Cortex of kidney (tissue), 1 donor: ENCODE data around the gene EPHA6.
"Not testable (repeated sequence)": the region's sequence is repeated elsewhere in the genome, so short reads cannot be mapped to it uniquely, and the experiment has no call there.

Experiments
- DNase-seq: peaks from one replicate; lab custom pipeline; 2025; lab: John Stamatoyannopoulos, UW

The EPHA6 gene

DNA sequence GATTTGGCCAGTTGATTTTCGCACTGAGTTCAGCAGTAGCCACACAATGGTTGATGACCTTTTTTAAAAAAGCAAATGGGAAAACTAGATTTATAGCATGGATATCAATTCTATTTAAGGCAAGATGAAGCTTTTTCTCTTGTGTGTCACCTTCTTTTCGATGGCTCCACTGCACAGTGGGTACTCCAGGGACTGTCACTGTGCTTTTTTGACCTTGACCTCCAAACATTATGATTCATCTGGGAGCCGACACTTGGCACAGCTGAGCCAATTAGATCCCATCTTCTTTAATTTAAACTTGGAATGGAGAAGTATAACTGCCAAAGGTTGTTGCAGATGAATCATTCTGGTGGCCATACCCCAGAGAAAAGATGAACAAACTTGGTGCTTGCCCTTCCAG is 367.3 kb downstream of the EPHA6 start:
- no peak for DNase-seq

DNA sequence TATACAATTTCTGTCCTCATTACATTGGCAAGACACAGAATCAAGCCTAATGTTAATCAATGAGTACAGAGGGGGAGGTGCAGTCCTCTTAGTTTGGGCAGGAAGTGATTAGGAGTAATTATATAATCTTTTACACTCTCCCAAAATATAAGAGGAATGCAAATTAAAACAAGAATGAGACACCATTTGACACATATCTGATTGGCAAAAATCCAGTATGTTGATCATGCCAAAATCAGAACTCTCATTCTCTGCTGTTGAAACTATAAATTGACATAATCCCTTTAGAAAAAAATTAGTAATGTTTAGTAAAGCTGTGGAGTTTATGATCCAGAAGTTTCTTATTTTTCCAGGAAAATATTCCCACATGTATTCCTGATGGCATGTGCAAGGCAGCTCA is 373.4 kb downstream of the EPHA6 start:
- no peak for DNase-seq

DNA sequence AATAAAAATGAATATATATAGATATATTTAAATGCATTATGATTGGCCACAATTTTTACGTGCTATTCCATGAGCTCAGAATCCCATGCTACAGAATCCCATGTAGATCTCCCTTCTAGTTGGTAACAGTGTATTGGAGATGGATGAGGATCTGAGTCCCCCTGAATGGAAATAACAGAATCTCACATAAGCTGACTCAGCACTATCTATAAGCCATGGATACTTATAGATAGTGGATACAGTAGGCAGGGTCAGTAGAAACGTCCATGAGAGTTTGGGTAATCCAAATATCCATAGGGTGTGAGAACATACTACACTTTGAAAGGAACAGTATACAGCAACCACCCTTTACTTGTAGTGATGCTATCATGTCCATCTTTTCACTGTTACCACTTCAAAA is 375.4 kb downstream of the EPHA6 start:
- no peak for DNase-seq

DNA sequence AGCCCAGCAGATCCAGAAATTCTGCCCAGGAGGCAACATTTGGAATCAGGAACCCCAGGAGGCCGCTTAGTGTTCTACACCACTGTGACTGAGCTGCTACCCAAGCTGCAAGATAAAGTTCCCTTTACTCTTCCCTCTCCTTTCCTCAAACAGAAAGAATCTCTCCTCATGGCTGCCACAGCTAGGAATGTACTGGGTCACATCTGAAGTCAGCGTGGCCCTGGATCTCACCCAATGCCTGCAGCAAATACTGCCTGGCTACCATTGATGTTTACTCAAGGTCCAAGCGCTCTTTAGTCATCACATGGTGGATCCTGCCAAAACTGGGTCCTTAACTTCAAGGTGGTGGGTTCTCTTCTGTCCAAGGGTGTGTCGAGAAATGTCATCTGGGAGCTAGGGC is 382.7 kb downstream of the EPHA6 start:
- DNase-seq, result no peak

DNA sequence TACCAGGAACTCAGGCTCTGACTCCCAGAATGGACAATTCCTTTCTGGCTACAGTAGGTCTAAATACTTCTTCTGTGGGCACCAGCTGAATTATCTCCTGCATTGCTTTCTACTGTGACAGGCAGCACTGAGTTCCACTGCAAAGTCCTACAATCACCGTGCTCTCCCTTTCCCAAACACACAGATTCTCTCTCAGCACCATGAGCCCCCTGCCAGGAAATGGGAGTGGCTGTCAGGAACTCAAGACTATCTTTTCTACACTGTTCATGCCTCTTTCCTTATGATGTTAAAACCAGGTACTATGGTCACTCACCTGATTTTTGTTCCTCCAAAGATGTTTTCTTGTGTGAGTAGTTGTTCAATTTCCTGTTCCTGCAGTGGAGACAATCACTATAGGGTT is 383.4 kb downstream of the EPHA6 start:
- DNase-seq, result no peak

DNA sequence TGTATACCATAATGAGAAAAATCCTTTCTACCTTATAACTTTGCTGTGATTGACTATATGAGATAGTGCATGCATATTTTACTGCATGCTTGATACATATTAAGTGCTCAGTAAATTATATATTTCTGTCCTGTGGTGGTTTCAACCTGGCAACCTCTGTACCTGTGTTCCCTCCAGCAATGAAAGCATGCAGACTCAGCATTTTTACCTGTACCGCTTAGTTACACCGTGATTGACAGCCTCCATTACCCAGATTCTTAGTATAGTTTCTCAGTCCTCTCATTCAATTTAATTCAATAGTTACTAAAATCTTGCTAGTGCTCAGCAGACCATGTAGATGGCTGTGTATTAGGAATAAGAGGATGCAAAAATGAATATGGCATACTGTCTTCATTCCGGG is 386.0 kb downstream of the EPHA6 start:
- DNase-seq, result no peak

DNA sequence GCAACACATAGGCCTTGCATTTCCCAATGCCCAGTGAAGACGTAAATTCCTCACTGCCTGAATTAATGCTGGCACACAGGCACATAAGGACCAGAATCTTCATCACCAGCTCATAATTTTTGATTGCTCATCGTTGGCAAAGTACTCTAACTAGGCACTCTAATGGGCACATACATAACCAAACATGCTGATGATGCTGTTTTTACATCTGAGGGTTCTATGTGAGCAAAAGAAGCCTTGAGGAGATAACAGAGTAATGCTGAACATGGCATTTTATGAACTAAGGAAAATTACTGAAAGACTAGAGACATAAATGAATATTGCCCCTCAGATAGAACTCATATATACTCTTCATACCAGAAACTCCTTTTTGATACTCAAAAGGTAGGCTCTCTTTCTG is 387.4 kb downstream of the EPHA6 start:
- DNase-seq, result no peak

DNA sequence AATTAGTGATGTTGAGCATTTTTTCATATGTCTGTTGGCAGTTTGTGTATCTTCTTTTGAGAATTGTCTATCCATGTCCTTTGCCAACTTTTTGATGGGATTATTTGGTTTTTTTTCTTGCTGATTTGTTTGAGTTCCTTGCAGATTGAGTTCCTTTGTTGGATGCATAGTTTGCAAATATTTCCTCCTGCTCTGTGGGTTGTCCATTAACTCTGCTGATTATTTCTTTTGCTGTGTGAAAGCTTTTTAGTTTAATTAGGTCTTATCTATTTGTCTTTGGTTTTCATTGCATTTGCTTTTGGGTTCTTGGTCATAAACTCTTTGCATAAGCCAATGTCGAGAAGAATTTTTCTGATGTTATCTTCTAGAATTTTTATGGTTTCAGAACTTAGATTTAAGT is 414.6 kb downstream of the EPHA6 start:
- DNase-seq, result no peak

DNA sequence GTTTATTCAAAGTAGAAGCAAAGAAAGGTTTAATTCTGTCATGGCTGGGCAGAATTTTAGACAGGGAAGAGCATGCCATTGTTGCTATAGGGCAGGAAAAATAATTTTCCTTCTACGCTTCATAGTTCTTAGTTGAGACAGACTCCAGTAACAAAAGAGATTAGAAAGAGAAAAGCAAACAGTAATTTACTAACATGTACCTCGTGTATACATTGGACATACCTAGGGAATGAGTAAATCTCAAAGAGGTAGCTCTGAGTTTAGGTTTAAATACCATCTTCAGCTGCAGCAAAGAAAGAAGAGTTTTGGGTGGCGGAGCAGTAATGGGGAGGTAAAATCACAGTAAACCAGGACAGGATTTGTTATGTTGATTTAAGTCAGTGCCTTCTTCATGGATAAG is 416.1 kb downstream of the EPHA6 start:
- DNase-seq, result no peak

DNA sequence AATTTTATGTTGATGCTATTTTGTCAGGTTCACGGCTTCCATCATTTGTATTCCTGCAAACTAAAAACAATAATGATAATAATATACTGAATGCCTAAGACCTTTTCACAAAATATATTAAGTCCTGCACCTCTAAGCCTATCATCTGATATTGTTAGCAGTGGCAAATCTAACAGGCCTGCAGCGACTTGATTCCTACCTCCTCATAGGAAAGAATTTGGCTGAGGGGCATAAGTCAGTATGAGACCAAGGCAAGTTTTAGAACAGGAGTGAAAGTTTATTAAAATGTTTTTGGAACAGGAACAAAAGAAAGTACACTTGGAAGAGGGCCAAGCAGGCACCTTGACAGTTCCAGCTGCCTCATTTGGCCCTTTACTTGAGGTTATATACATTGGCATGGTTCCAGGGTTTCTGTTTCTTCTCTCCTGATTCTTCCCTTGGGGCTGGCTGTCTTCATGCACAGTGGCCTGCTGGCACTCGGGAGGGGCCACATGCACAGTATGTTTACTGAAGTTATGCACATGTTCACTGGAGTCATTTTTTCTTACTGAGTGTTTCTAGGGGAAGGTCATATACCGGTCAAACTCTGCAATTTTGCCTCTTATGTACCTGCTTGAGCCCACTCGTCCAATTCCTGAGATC is 418.1 kb downstream of the EPHA6 start:
- no peak for DNase-seq

DNA sequence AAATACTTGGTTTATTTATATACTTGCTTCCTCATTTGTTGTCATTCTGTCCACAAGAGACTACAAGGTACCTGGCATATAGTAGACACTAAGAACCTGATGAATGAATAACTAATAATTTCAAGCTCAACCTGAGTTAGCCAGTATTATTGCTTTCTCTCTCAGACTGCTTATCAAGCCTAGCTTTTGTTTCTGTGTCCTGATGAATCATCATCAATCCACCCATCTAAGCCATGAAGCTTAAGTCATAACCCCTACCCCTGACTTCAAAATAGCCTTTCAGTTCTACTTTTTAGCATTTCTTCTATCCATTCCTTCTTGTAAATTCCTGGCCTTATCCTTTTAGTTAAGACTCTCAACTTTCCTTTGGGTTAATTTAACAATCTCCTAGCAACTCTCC is 420.8 kb downstream of the EPHA6 start:
- no peak for DNase-seq

DNA sequence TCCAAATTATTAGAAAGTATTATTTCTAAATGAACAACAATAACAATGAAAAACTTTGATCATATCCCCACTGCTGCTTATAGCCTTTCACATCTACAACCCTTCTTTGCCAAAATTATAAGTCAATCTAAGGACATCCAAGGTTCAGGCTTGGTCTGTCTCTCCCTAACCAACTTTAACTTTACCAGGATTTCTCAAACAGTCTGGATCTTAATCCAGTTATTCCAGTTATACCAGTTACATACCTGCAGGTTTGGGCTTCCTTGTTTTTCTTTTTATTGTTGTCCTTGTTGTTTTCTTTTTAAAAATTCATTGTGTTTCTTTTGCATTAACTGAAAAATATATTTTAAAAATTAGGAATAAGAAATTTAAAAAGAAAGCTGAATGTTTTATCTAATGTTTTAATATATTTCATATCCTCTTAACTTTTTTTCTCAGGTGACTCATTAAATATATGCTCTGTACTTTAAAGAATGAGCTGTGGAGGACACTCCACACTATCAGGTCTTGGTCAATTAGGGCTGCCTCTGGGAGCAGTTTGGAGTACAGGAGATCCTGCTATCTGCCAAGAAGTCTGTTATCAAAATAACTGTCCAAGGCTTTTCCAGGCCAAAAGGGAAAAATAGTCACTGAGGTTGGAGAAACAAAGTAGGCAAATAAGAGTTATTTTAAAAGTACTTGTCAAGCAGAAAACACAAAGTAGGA is 421.4 kb downstream of the EPHA6 start:
- DNase-seq, result no peak

DNA sequence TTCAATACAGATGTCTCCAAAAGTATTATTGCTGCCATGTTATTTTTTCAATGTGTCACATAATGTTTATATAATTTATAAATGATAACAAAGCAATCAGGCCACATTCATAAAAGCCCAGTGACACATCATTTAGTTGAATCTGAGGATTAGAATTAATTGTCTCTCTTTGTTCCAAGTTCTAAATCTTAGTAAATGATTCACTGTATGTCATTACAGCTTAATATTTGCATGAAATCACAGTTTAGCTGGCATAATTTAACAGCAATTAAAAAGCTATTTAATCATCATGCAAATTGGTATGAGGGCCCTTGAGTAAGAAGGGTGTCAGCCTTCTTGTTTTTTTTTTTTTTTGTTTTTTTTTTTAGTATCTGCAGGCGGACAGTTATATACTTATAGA is 427.0 kb downstream of the EPHA6 start:
- DNase-seq, result no peak

DNA sequence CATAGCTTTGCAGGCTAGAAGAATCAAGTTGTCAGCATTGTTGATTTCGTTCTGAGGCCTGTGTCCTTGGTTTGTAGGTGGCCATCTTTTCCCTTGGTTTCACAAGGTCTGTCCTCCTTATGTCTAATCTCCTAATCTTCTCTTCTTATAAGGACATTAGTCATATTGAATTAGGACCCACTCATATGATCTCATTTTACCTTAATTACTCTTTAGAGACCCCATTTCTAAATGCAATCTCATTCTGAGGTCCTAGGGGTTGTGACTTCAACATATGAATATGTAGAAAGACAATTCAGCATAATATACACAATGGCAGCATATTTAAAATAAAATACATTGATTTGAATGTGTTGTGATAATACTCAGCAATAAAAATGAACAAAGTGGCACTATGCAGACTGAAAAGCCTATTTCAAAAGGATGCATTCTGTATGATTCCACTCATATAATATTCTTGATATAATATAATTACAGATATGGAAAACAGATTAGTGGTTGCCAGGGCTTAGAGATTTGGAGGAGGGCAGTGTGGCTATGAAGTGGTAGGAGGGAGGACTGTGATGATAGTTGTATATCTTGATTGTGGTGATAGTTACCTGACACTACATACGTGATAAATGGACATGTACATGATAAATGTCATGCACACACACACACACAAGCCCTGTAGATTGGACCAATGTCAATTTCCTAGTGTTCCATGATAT is 431.0 kb downstream of the EPHA6 start:
- no peak for DNase-seq

DNA sequence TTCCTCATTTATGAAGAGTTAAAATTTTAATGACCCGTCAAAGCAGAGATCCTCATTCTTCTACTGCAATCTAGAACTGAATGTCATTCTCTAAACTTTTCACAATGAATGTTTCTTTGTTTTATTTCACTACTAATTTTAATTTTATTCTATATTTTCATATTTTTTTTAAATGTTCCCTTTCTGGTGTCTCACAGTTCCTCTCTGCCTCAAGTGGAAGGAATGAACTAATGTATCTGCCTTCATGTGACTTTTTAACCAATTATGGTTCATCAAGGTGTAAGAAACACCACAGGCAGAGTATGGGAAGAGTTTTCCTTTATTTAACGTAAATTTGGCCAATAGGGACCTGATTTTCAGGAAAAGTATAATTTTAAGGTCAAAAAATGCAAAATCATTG is 441.7 kb downstream of the EPHA6 start:
- DNase-seq, result no peak

DNA sequence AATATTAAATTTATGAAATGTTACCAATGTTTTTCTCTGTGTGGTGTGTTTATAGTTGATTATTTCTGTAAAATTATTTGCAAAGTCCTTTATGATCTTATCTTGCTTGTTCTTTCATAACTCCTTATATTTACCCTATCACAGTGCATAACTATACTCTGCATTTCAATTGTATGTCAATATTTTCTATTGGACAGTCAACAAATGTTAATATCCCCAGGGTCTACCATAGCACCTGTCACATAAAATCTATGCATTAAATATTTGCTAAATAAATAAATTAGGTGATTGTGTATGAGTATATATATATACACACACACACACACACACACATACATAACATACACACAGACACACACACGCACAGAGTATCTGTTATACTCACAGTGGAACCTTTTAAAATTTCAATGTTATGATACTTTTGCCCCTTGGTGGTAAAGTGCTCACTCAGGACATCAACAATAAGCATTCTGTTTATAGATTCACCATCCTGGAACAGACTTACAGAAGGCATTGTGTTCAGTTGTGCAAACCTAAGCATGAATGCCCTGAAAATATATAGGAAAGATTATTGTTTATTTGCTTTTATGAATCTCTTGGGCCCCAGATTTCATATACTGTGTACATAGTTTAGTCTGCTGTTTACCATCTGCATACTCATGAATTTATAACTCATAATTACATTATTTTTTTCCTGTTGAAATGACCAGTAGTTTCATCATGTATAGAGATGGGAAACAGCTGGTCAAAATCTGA is 443.7 kb downstream of the EPHA6 start:
- DNase-seq, result no peak

DNA sequence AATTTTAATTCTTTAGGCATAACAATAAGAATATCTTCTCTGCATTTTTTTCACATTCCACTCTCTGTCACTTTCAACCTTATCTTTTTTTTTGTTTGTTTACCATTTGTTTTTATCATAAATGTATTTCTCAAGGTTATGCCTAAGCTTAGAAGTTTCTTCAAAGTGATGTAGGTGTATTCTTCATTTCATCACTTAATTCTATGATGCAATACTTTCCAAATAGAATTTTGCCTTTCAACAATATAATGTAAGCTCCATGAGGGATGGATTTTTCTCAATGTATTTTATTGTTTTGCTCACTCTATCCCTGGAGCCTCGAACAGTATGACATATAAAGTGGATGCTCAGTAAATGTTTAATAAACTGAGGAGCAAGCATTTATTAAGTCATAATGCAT is 444.9 kb downstream of the EPHA6 start:
- no peak for DNase-seq

DNA sequence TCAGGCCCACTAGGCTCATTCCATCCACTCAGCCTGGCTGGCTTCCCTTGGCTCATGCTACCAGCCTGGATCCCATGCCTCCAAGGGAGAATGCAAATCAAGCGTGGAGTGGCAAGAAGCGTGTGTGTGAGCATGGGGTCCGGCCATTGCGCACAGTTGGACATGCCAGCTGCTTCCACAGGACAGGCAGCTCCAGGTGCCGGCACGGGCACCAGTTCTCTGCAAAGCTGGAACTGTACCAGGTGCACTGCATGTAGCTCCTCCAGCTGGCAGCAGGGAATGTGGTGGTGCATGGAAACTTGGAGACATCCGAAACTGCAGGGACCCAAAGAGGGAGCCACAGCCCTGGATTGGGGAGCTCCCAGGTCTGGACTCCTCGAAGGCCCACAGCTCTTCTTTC is 449.8 kb downstream of the EPHA6 start:
- DNase-seq, result no peak

DNA sequence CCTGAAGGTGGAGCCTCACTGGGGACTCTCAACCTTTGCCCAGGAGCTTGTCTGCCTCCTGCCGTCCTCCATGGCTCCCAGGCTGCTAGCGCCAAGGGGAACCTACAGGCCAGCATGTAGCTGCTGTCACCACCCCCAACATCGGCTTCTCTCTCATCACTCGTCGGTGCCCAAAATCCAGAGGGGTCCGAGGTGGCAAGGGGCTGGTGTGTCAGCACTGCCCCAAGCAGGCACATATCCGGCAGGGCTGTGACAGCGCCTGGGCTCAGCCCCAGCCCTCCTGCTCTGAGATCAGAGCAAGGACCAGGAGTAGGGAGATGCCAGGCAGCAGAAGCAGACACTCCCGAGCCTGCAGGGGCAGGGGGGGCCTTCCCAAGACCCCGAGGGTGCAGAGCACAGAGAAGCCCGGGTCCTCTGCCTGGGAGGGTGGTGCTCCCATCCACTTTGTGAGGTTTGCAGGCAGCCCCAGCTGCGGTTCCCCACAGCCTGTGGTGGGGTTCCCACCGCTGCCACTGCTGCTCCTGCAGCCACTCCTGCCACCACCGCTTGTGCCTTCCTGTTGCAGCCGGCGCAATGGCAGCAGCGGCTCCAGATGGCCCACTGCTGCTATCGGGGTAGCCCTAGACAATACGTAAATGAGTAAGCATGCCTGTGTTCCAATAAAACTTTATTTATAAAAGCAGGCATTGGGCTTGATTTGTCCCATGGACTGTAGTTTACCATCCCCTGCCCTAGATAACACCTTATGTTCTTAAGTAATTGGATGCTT is 451.0 kb downstream of the EPHA6 start:
- no peak for DNase-seq

DNA sequence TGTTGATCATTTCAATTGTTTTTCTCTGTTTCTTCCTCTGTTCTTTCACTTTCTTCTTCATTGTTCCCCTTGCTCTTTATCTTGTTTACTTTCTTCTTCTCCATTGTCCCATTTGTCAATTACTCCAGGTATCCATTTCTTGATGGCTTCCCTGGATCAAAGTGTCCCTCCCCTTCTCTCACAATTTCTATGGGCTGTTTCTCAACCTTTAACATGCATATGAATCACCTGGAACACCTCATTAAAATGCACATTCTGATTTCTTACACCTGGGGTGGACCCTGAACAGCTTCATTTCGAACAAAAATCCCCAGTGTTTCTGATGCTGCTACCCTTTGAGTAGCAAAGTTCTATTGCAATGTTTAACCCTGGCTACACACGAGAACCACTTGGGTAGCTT is 454.8 kb downstream of the EPHA6 start:
- no peak for DNase-seq

DNA sequence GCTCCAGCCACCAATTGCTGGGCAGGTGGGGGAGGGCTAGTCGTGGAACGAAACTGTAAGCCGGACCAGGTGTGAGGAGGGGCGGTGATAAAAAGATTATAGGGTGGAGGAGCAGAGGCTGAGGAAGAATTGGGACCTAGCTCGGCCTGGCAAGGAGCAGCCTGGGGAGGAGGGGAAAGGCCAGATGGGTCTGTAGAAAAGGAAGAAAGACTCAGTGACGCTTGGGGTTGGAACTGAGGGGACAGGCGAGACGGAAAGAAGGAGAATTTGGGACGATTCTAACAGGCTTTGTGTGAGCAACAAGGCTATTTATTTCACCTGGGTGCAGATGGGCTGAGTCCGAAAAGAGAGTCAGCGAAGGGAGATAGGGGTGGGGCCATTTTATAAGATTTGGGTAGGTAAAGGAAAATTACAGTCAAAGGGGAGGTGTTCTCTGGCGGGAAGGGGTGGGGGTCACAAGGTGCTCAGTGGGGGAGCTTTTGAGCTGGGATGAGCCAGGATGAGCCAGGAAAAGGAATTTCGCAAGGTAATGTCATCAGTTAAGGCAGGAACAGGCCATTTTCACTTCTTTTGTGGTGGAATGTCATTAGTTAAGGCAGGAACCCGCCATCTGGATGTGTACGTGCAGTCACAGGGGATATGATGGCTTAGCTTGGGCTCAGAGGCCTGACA is 462.6 kb downstream of the EPHA6 start:
- DNase-seq, result not testable (repeated sequence)
